HG03039 (cell line): ENCODE measurements around the gene ORC3.
"Not testable (repeated sequence)": the region's sequence is repeated elsewhere in the genome, so short reads cannot be mapped to it uniquely, and the experiment has no call there.

Experiments
- ATAC-seq: cut with Tn5 transposase; IDR thresholded peaks from one replicate; pipeline ENCODE4 v1.9.1; 2021; ENCODE audit warnings: mild to moderate bottlenecking, moderate library complexity; ENCODE audit not compliant: unreplicated experiment

The ORC3 gene

GRCh38 chr6:87690441-87690840 is 100.5 kb downstream of the ORC3 start:
- ATAC-seq: no peak

- ATAC-seq: no peak
These were observed 102.2 kb downstream of the ORC3 start for GRCh38 chr6:87692086-87692485.

- ATAC-seq: not testable (repeated sequence)
These were observed 106.9 kb downstream of the ORC3 start for GRCh38 chr6:87696817-87697216.

GRCh38 chr6:87697581-87698546 is 107.9 kb downstream of the ORC3 start:
- no peak for ATAC-seq

- no peak for ATAC-seq
These were observed 108.6 kb downstream of the ORC3 start for GRCh38 chr6:87698547-87699006.

GRCh38 chr6:87699576-87699975 is 109.6 kb downstream of the ORC3 start:
- no peak for ATAC-seq

- ATAC-seq: no peak
These were observed 110.7 kb downstream of the ORC3 start for GRCh38 chr6:87700397-87701343.

GRCh38 chr6:87701344-87701675 is 111.4 kb downstream of the ORC3 start:
- no peak for ATAC-seq

- ATAC-seq: peak; percentile 64
These were observed 112.0 kb downstream of the ORC3 start, which contains the start of gene AKIRIN2 for GRCh38 chr6:87701676-87702588. Gene AKIRIN2 (minus strand): TSS chr6:87702233. CDS start chr6:87701684, 549 bp downstream.

GRCh38 chr6:87702589-87702945 is 112.6 kb downstream of the ORC3 start:
- no peak for ATAC-seq

- not testable (repeated sequence) for ATAC-seq
These were observed 113.1 kb downstream of the ORC3 start for GRCh38 chr6:87703039-87703438.

GRCh38 chr6:87705070-87705691 is 115.2 kb downstream of the ORC3 start:
- peak; percentile 41 for ATAC-seq

GRCh38 chr6:87706187-87706966 is 116.4 kb downstream of the ORC3 start:
- no peak for ATAC-seq

- not testable (repeated sequence) for ATAC-seq
These were observed 118.9 kb downstream of the ORC3 start for GRCh38 chr6:87708581-87709427.

- ATAC-seq: no peak
These were observed 120.2 kb downstream of the ORC3 start for GRCh38 chr6:87710090-87710489.

GRCh38 chr6:87712713-87713112 is 122.8 kb downstream of the ORC3 start:
- ATAC-seq: not testable (repeated sequence)

- no peak for ATAC-seq
These were observed 124.3 kb downstream of the ORC3 start for GRCh38 chr6:87714093-87714842.
